ENCODE measurements around the gene CDC5L. TPM values are rescaled to one million over a fixed set of nuclear protein-coding genes. Genes with fewer than 3 reads are reported as not detected.

The CDC5L gene
- total and polyA plus RNA-seq, 8 donors = 2.9 to 11.4 (median 7.5) TPM

- FAIRE-seq = no peak
- intact Hi-C loops (cut with DNase I) = loop anchor here in 2 of 3 donors (10.0 kb wide), 2 partner anchors 1240 to 1450 kb away; no protein-coding TSS in a partner anchor
Measured at GRCh38 chr6:44474643-44475042, 87.1 kb downstream of the CDC5L start.

GRCh38 chr6:44475417-44475778 lies 87.9 kb downstream of the CDC5L start:
- H3K9me3 ChIP-seq = no peaks in the 10 kb centered on the region
- WGBS, 2 donors = 9 to 18% methylated on average over 6 of the region's 6 CpGs
- H3K4me3 ChIP-seq = no peak overlapping the region
- no peak overlapping the region for H3K27ac ChIP-seq
- no peaks in the 10 kb centered on the region for H3K36me3 ChIP-seq
- ATAC-seq (peak in 3 of 4 donors; percentile 13 to 25 (median 19)), FAIRE-seq (no peak), DNase-seq (no peak)
- H3K27me3 ChIP-seq = no peaks in the 10 kb centered on the region
- TF ChIP-seq CTCF (IDR thresholded peaks at IDR 0.05) = no peak
- intact Hi-C loops (cut with DNase I) = loop anchor here in 2 of 3 donors (10.0 kb wide), 2 partner anchors 1239 to 1449 kb away; no protein-coding TSS in a partner anchor
- no peaks in the 10 kb centered on the region for H3K4me1 ChIP-seq

More at GRCh38 chr6:44474643-44475042, 87.1 kb downstream of the CDC5L start:
- Histone ChIP-seq H3K9me3 (no peaks in the 10 kb centered on the region), H3K27me3 (no peaks in the 10 kb centered on the region), H3K4me3 (no peak overlapping the region), H3K4me1 (peaks cover 0 to 2% (median 0%) of the 10 kb centered on the region in 3 donors), H3K36me3 (no peaks in the 10 kb centered on the region), H3K27ac (no peak overlapping the region)
- WGBS, 2 donors = 30 to 33% methylated on average over 1 of the region's 1 CpG
- ATAC-seq (no peak), DNase-seq (no peak)
- TF ChIP-seq CTCF (IDR thresholded peaks at IDR 0.05) = no peak

GRCh38 chr6:44475779-44476434 lies 88.4 kb downstream of the CDC5L start:
- 40 to 42% methylated on average over 23 of the region's 23 CpGs for WGBS, 2 donors
- no peaks in the 10 kb centered on the region for H3K36me3 ChIP-seq
- no peak overlapping the region for H3K27ac ChIP-seq
- H3K9me3 ChIP-seq = no peaks in the 10 kb centered on the region
- no peaks in the 10 kb centered on the region for H3K4me1 ChIP-seq
- peak; percentile 66 to 95 (median 86) for DNase-seq
- intact Hi-C loops (cut with DNase I) = loop anchor here in 2 of 3 donors (10.0 kb wide), 2 partner anchors 1239 to 1449 kb away; no protein-coding TSS in a partner anchor
- no peak for FAIRE-seq
- TF ChIP-seq CTCF (IDR thresholded peaks at IDR 0.05) = peak; percentile 89 to 94 (median 91)
- H3K4me3 ChIP-seq = no peak overlapping the region
- H3K27me3 ChIP-seq = no peaks in the 10 kb centered on the region
- ATAC-seq = peak; percentile 96 to 99 (median 98)

- no peak for FAIRE-seq
- no peak for DNase-seq
- no peak overlapping the region for H3K27ac ChIP-seq
- intact Hi-C loops (cut with DNase I) = loop anchor here in 2 of 3 donors (10.0 kb wide), 2 partner anchors 1238 to 1448 kb away; no protein-coding TSS in a partner anchor
- H3K36me3 ChIP-seq = no peaks in the 10 kb centered on the region
- no peak for ATAC-seq
- H3K9me3 ChIP-seq = no peaks in the 10 kb centered on the region
- 86 to 94% methylated on average over 10 of the region's 10 CpGs for WGBS, 2 donors
- no peak overlapping the region for H3K4me3 ChIP-seq
- no peak for TF ChIP-seq CTCF (IDR thresholded peaks at IDR 0.05)
- no peaks in the 10 kb centered on the region for H3K4me1 ChIP-seq
- H3K27me3 ChIP-seq = no peaks in the 10 kb centered on the region
Measured at GRCh38 chr6:44476849-44477248, 89.3 kb downstream of the CDC5L start.
